Measurements from ENCODE around the gene USH2A.

Gene USH2A

DNA sequence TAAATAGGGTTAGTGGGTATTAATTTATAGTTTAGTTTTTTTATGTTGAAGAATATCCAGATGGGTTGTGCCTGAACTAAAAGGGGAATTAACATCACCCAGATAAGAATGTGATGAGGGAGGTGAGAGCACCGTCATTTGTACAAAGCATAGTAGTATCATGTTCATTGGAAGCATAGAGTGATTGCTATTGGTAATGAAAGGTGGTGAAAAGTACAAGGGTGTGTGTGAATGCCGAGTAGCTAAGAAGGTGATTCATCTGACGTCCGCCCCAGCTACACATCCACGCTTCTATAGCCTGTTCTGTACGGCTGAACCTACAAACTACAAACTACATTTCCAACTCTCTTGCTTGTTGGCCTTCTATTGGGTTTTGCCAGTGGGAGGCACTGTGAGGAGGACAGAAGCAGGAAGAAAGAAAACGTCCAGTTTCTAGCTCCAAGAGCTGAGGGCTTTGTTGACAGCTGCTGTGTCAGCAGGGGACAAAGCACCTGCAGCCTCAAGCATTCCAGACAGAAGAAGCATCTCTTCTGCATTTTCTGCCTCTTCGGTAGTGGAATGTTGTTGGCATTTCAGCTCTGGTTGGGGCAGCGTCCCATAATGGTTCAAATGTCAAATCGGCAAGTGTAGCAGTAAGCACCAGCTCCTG lies 451.3 kb downstream of the USH2A start:
- no peak overlapping the region for H3K4me3 ChIP-seq (ENCODE audit: low read length)
- no peaks in the 10 kb centered on the region for H3K36me3 ChIP-seq (ENCODE audit: insufficient read depth, low read depth, low read length)
- H3K9ac ChIP-seq (ENCODE audit: low read depth, low read length): no peak overlapping the region
- no peaks in the 10 kb centered on the region for H3K4me1 ChIP-seq (ENCODE audit: insufficient read depth, low read length)
- H3K27ac ChIP-seq (ENCODE audit: low read length): no peak overlapping the region
- H3K27me3 ChIP-seq (ENCODE audit: insufficient read depth, low read length): no peaks in the 10 kb centered on the region
- H3K9me3 ChIP-seq (ENCODE audit: insufficient read depth, low read depth, low read length): no peaks in the 10 kb centered on the region

DNA sequence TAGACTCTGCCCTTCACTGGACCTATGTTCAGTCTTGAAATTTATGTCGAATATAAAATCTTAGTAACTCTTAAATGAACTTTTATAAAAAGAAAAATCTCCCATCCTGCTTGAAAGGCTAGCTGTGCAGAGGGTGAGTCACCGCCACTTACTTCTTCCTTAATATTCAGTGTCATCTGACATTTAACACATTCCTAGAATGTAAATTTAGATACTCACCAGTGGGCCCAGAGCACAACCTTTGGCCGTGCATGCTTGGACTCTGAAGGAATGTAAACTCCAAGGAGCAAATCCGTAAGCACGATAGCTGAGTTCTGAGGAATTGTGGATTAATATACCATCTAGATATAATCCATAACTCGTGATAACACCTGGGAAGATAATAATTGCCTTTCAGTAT lies 452.8 kb downstream of the USH2A start:
- Histone ChIP-seq H3K9me3 (ENCODE audit: insufficient read depth, low read depth, low read length) (no peaks in the 10 kb centered on the region), H3K27ac (ENCODE audit: low read length) (no peak overlapping the region), H3K4me3 (ENCODE audit: low read length) (no peak overlapping the region), H3K36me3 (ENCODE audit: insufficient read depth, low read depth, low read length) (no peaks in the 10 kb centered on the region), H3K9ac (ENCODE audit: low read depth, low read length) (no peak overlapping the region), H3K4me1 (ENCODE audit: insufficient read depth, low read length) (no peaks in the 10 kb centered on the region), H3K27me3 (ENCODE audit: insufficient read depth, low read length) (no peaks in the 10 kb centered on the region)

DNA sequence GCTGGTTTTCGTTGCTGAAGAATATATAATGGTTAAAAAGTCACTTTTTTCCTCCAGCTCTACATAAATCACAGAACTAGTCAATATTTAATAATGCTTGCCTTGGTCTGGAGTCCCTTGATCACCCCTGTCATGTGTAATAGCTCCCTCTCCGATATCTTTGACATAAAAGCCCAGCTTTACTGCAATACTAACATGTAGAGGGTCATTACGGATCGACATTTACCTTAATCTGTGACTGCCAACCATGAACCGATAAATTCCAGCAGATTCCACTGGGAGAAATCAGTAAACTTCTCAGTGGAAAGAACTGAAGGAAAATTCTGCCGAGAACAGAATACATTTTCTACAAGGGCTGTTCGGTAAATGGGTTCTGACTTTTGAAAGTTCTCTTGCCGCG lies 459.6 kb downstream of the USH2A start:
- Histone ChIP-seq H3K36me3 (ENCODE audit: insufficient read depth, low read depth, low read length) (no peaks in the 10 kb centered on the region), H3K4me1 (ENCODE audit: insufficient read depth, low read length) (no peaks in the 10 kb centered on the region), H3K4me3 (ENCODE audit: low read length) (no peak overlapping the region), H3K27me3 (ENCODE audit: insufficient read depth, low read length) (no peaks in the 10 kb centered on the region), H3K9ac (ENCODE audit: low read depth, low read length) (no peak overlapping the region), H3K27ac (ENCODE audit: low read length) (no peak overlapping the region), H3K9me3 (ENCODE audit: insufficient read depth, low read depth, low read length) (no peaks in the 10 kb centered on the region)

DNA sequence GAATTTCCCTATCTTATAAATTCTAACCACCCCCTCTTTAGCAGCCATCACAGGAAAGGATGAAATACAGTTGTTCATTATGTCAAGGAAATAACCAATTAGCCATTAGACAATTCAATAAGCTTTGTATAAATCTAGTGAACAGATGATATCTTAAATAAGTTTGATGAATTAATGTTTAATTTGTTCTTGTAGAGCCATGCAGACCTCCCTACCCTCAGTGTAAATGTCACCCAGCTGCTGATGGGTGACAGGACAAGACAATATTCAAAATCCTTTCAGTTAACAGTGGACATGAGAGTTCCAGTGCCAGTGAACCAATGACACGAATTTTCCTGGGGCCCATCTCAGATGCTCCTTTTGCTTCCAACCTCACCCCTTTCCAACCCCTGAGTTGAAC lies 460.2 kb downstream of the USH2A start:
- Histone ChIP-seq H3K4me3 (ENCODE audit: low read length) (no peak overlapping the region), H3K27ac (ENCODE audit: low read length) (no peak overlapping the region), H3K27me3 (ENCODE audit: insufficient read depth, low read length) (no peaks in the 10 kb centered on the region), H3K36me3 (ENCODE audit: insufficient read depth, low read depth, low read length) (no peaks in the 10 kb centered on the region), H3K9me3 (ENCODE audit: insufficient read depth, low read depth, low read length) (no peaks in the 10 kb centered on the region), H3K9ac (ENCODE audit: low read depth, low read length) (no peak overlapping the region), H3K4me1 (ENCODE audit: insufficient read depth, low read length) (no peaks in the 10 kb centered on the region)

DNA sequence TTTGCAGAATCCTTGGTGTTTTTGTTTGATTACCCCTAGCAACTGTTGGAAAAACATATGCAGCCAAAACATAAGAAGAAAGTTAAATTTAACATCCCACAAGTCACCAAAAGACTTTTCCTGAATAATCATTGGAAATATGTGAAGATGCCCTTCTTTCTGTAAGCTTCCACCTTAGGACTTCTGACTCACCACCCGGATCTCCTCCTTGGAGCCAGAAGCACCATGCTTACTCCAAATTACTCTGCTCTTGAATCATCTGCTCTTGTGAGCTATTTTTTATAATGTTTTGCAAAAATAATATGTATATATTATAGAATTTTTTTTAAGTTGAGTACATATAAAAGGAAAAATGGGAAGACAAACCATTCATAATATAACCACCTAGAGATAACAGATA lies 464.4 kb downstream of the USH2A start:
- Histone ChIP-seq H3K9ac (ENCODE audit: low read depth, low read length) (no peak overlapping the region), H3K4me3 (ENCODE audit: low read length) (no peak overlapping the region), H3K27ac (ENCODE audit: low read length) (no peak overlapping the region), H3K36me3 (ENCODE audit: insufficient read depth, low read depth, low read length) (no peaks in the 10 kb centered on the region), H3K9me3 (ENCODE audit: insufficient read depth, low read depth, low read length) (no peaks in the 10 kb centered on the region), H3K4me1 (ENCODE audit: insufficient read depth, low read length) (no peaks in the 10 kb centered on the region), H3K27me3 (ENCODE audit: insufficient read depth, low read length) (no peaks in the 10 kb centered on the region)

DNA sequence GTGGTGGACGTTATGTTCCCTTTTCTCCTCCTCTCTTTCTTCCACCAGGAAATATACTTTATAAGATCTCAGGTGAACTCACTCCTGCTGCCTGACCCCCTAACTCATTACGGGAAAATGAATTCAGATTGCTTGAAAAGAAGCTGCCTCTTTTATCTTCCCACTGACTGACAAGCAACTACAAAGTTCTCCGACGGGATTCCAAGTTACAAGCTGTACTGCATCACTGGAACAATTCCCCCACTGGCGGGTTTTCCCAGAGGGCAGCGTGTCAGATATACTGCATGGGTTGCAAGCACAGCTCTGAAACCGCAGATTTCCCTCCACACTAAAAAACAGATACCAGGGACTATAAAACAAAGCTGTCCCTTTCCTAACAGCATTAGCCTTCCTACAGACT lies 465.6 kb downstream of the USH2A start:
- no peaks in the 10 kb centered on the region for H3K27me3 ChIP-seq (ENCODE audit: insufficient read depth, low read length)
- no peaks in the 10 kb centered on the region for H3K4me1 ChIP-seq (ENCODE audit: insufficient read depth, low read length)
- H3K36me3 ChIP-seq (ENCODE audit: insufficient read depth, low read depth, low read length): no peaks in the 10 kb centered on the region
- H3K4me3 ChIP-seq (ENCODE audit: low read length): no peak overlapping the region
- no peaks in the 10 kb centered on the region for H3K9me3 ChIP-seq (ENCODE audit: insufficient read depth, low read depth, low read length)
- H3K9ac ChIP-seq (ENCODE audit: low read depth, low read length): no peak overlapping the region
- no peak overlapping the region for H3K27ac ChIP-seq (ENCODE audit: low read length)

DNA sequence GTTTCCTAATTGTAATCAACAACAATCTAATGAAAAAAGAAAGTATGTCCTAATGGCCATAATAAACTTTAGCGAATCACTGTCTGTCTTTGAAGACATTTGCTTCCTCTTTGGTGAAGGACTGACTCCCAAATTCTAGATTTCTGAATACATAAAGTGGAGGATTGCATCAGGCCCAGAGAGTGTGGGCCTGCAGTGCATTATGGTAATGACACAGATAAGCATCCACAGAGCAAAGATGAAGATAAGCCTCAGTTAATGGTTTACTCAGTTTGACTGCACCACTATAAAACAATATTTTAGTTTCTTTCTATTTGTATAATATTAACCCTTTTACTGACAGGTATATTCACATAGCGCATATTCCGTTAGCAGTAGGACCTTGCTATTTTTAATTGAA lies 490.7 kb downstream of the USH2A start:
- no peak overlapping the region for H3K27ac ChIP-seq (ENCODE audit: low read length)
- no peaks in the 10 kb centered on the region for H3K27me3 ChIP-seq (ENCODE audit: insufficient read depth, low read length)
- no peak overlapping the region for H3K9ac ChIP-seq (ENCODE audit: low read depth, low read length)
- no peaks in the 10 kb centered on the region for H3K4me1 ChIP-seq (ENCODE audit: insufficient read depth, low read length)
- H3K4me3 ChIP-seq (ENCODE audit: low read length): no peak overlapping the region
- H3K36me3 ChIP-seq (ENCODE audit: insufficient read depth, low read depth, low read length): no peaks in the 10 kb centered on the region
- no peaks in the 10 kb centered on the region for H3K9me3 ChIP-seq (ENCODE audit: insufficient read depth, low read depth, low read length)

DNA sequence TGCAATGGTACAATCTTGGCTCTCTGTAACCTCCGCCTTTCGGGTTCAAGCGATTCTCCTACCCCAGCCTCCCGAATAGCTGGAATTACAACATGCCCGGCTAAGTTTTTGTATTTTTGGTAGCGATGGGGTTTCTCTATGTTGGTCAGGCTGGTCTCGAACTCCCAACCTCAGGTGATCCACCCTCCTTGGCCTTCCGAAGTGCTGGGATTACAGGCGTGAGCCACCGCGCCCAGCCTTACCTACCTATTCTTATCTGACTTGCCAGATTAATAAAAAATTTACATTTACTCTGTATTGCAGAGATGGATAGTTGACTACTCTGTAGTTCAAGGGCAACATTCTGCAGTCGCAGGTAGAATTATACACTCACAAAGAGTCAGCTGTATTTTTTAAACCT lies 496.6 kb downstream of the USH2A start:
- Histone ChIP-seq H3K9ac (ENCODE audit: low read depth, low read length) (no peak overlapping the region), H3K27ac (ENCODE audit: low read length) (no peak overlapping the region), H3K4me1 (ENCODE audit: insufficient read depth, low read length) (no peaks in the 10 kb centered on the region), H3K27me3 (ENCODE audit: insufficient read depth, low read length) (no peaks in the 10 kb centered on the region), H3K4me3 (ENCODE audit: low read length) (no peak overlapping the region), H3K9me3 (ENCODE audit: insufficient read depth, low read depth, low read length) (no peaks in the 10 kb centered on the region), H3K36me3 (ENCODE audit: insufficient read depth, low read depth, low read length) (no peaks in the 10 kb centered on the region)

DNA sequence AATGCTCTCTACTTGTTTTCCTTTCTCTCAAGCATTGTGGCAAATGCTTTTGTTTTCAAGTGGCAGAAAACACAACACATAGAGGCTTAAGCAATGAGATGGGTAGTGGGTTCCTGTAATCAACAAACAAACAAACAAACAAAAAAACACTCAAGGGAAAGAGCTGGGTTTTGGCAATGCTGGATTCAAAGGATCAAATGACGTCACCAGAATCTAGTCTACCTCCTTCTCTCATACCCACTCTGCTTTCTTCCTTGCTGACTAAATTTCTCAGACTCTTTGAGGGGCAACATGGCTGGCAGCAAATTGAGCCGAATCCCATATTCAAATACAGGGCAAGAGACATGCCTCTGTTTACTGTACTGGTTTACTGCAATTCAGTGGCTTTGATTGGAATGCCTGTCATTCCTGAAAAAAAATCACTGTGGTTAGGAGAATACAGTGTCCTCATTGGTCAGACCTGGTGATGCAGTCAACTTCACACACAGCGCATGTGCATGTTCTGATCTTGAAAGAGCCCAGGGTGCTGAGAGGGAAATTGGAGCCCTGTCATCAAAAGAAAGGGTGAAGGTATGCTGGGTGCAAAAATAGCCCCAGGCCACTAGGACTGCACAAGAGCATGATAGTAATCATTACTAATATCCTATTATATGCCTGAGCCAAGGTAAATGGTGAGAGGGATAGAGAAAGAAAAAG lies 500.0 kb downstream of the USH2A start:
- Histone ChIP-seq H3K9me3 (ENCODE audit: insufficient read depth, low read depth, low read length) (no peaks in the 10 kb centered on the region), H3K36me3 (ENCODE audit: insufficient read depth, low read depth, low read length) (no peaks in the 10 kb centered on the region), H3K4me3 (ENCODE audit: low read length) (no peak overlapping the region), H3K27ac (ENCODE audit: low read length) (no peak overlapping the region), H3K27me3 (ENCODE audit: insufficient read depth, low read length) (no peaks in the 10 kb centered on the region), H3K9ac (ENCODE audit: low read depth, low read length) (no peak overlapping the region), H3K4me1 (ENCODE audit: insufficient read depth, low read length) (no peaks in the 10 kb centered on the region)

DNA sequence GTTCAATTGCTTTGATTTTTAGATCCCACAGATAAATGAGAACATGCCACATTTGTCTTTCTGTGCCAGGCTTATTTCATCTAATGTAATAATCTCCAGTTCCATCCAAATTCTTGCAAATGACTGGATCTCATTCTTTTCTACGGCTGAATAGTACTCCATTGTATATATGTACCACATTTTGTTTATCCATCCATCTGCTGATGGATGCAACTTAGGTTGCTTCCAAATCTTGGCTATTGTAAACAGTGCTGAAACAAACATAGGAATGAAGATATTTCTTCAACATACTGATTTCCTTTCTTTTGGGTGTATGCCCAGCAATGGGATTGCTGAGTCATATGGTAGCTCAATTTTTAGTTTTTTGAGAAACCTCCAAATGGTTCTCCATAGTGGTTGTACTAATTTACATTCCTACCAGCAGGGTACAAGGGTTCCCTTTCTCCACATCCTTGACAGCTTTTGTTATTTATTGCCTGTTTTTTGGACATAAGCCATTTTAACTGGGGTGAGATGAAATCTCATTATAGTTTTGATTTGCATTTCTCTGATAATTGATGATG lies 511.8 kb downstream of the USH2A start:
- H3K9ac ChIP-seq (ENCODE audit: low read depth, low read length): no peak overlapping the region
- H3K27me3 ChIP-seq (ENCODE audit: insufficient read depth, low read length): no peaks in the 10 kb centered on the region
- H3K4me3 ChIP-seq (ENCODE audit: low read length): no peak overlapping the region
- H3K36me3 ChIP-seq (ENCODE audit: insufficient read depth, low read depth, low read length): no peaks in the 10 kb centered on the region
- H3K4me1 ChIP-seq (ENCODE audit: insufficient read depth, low read length): no peaks in the 10 kb centered on the region
- H3K27ac ChIP-seq (ENCODE audit: low read length): no peak overlapping the region
- H3K9me3 ChIP-seq (ENCODE audit: insufficient read depth, low read depth, low read length): no peaks in the 10 kb centered on the region

DNA sequence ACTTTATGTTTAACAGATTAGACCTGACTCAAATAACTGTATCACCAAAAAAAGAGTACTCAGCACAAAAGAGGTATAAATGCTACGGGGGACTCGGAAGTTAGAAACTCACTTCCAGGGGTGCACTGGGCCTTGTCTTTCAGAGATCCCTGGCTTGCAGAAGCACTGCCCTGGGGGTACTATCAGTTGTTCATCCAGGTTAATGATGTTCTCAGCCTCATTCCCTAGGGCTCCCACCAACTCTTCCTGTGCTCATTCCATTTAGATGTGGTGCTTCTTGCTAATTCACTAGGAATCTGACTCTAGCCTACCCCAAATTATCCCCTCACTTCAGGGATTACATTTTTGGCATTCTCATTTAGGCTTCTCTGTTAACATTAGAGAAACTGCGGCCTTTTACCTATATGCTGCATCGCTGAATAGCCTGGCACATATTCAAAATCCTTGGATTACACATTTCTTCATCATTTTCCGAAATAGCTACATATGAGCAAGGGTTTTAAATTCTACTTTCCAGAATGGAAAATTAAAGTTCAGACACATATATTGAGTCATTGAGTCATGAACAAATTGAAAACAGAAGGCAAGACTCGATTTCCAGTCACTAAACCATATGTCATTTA lies 517.6 kb downstream of the USH2A start:
- Histone ChIP-seq H3K27ac (ENCODE audit: low read length) (no peak overlapping the region), H3K27me3 (ENCODE audit: insufficient read depth, low read length) (no peaks in the 10 kb centered on the region)

DNA sequence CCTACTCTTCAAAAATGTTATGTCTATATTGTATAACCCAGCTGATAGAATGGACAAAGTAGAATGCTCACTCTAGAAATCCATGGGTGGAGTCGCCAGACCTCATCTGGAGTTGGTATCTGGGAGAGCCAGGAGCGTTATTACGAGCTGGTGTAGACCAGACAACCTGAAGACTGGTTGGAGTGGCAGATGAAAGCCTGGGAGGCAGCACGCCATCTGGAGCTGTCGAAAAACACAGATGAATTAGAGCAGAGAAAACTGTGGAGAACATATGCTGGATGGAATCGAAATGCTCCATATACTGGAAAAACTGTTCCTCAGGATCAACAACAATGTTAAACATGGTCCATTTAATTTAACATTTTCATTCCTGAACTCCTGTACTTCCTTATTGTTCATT lies 522.6 kb downstream of the USH2A start:
- Histone ChIP-seq H3K4me1 (ENCODE audit: insufficient read depth, low read length) (no peaks in the 10 kb centered on the region), H3K9me3 (ENCODE audit: insufficient read depth, low read depth, low read length) (no peaks in the 10 kb centered on the region), H3K4me3 (ENCODE audit: low read length) (no peak overlapping the region), H3K27me3 (ENCODE audit: insufficient read depth, low read length) (no peaks in the 10 kb centered on the region), H3K9ac (ENCODE audit: low read depth, low read length) (no peak overlapping the region), H3K27ac (ENCODE audit: low read length) (no peak overlapping the region), H3K36me3 (ENCODE audit: insufficient read depth, low read depth, low read length) (no peaks in the 10 kb centered on the region)

More for the DNA sequence above, 517.6 kb downstream of the USH2A start:
- Histone ChIP-seq H3K4me3 (ENCODE audit: low read length) (no peak overlapping the region), H3K9ac (ENCODE audit: low read depth, low read length) (no peak overlapping the region), H3K36me3 (ENCODE audit: insufficient read depth, low read depth, low read length) (no peaks in the 10 kb centered on the region), H3K4me1 (ENCODE audit: insufficient read depth, low read length) (no peaks in the 10 kb centered on the region), H3K9me3 (ENCODE audit: insufficient read depth, low read depth, low read length) (no peaks in the 10 kb centered on the region)
